ENCODE data around the gene PKNOX2.

Gene PKNOX2

DNA sequence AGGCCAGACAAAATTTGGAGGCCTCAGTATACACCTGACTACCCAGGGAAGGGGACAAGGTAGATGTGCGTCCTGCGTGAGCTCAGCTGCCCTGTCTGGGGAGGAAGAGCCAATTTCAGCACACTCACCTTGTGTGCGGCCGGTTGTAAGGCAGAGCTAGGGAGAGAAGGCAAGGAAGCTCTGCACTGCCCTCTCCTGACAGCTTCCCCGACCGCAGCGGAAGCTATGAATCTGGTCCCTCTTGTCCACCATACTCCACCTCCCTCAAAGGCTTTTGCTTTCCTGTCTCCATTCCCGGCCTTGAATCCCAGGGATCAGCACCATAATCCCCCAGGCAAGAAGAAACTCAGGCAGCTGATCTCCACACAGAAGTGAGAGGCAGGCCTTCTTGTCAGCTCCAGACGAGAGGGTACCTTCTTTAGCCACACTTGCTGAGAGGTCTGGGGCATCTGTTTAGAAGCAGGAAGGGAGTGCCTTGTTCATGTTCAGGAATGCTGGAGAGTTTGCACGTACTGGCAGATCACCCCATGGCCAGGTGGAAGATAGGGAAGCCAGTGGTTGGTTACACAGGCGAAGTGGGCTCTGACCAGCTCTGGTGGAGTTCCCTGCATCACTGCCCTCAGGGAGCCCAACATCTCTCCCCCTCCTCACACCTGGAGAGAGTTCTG, 269.0 kb downstream of the PKNOX2 start:
- peak in 1 of 2 experiments; percentile 4 for DNase-seq (ENCODE audit: low read depth in 2 of 2)

DNA sequence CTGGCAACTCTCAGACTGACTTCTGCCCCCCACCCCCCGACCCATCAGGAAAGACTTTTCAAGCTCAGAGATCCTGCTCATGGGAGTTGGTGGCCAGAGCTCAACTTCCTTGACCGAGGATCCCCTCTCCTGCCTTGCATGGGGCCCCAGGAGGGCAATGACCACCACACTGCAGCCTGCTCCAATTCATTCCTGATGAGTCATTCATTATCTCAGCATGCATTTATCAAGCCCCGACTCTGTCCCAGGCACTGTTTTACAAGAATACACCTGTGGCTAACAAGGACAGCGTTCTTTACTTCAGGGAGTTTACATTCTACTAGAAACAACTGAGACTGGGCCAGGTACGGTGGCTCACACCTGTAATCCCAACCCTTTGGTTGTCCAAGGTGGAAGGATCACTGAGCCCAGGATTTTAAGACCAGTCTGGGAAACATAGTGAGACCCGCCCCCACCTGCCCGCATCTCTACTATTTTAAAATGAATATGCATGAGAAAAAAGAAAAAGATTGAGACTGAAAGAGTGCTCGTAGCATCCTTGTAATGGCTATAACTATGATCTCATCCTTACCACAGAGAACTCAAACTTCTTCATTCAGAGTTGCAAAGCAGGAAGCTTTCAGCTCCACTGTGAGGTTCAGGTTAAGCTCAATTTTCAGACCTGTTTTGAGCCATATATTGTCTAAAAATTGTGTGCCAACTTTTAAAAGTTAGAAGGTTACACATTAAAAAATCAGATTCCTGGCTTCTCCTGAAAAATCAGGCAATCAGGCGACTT, 271.1 kb downstream of the PKNOX2 start:
- no peak for DNase-seq (ENCODE audit: low read depth in 2 of 2)

DNA sequence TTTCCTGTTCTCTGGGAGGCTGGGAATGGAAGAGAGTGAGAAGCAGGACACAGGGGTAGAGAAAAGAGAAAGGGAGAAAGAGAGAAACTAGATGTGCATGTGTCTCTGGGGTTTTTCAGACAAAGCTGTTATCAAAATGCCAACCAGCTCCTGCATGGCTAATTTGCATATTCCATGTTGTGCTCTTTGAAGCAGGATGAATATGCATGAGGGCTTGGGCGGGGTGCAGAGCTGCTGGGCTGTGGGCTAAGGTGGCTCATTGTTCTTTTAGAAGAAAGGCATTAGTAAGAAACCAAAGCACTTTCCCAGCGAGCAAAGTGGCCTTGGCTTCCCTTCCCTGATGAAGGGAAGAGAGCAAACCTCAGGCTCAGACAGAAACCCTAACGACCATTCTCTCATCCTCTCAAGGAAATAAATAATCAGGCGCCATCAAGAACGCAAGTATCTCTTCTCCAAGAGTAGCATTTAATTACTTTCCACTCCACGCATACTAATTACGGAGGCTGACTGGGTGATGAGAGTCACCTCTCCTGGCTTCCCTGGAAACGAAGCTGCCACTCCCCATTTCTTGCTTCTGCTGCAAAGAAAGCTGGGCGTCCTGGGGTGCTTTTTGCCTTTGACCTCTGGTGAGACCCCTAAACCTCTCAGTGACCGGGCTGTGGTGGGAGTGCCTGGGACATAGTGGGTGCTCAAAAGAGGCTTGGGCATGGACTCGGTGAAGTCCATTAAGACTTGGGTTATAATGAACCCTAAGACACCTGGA, 277.3 kb downstream of the PKNOX2 start:
- DNase-seq (ENCODE audit: low read depth in 2 of 2): no peak

DNA sequence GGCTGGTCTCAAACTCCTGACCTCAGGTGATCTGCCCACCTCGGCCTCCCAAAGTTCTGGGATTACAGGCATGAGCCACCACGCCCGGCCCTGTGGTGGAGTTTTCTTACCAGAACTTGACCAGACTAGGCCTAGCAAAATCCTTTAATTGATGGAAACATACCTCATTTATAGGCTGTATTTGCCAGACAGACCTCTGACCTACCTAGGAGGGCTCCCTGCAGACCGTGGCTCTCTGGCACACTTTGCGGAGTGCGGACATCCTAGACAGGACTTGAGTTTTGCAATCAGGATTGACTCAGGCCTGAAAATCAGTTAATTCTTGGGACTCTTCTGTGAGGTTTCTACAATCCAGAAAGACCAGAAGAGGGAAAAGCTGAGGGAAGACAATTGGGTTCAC, 278.4 kb downstream of the PKNOX2 start:
- no peak for DNase-seq (ENCODE audit: low read depth in 2 of 2)

DNA sequence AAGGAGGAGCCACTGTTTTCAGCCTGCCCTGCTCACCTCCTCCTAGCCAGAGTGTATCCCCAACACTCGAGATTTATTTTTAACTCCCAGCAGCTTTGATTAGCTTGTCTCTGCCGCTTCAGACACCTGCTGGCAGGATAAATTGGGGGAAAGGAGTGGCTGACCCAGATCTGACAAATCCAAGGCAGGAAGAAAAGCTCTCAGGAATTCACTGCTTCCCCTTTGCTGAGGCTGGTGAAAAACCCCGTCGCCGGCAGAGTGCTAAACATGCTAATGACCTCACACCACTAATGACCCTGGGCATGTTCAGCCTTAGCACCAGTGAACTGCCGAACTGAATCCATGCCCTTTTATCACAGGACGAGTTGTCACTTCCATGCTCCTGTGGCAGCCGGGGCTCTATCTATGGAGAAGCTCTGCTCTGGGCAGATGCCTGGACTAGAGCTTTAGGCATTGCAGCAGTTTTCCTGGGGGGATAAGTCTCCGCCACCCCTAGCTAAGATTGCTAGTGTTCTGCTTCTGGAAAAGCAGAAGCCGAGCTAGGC, 279.3 kb downstream of the PKNOX2 start:
- no peak for DNase-seq (ENCODE audit: low read depth in 2 of 2)

DNA sequence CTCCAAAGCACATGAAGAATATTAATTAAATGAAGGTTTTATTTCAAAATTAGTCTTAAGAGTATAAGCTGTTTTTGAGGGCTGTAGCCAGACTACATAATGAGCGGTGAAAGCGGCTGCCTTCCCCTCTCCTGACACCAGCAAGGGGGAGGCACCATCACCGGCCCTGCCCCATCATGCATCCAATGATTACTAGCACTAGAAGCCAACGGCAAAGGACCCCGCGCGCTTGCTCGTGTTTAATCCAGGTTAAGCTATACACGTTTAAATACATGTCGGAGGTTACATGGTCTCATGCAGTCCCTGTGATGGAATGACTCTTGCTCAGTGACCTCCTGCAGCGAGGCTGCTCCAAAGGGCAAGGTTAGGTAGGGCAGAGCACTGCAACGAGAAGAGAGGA, 281.2 kb downstream of the PKNOX2 start:
- no peak for DNase-seq (ENCODE audit: low read depth in 2 of 2)

DNA sequence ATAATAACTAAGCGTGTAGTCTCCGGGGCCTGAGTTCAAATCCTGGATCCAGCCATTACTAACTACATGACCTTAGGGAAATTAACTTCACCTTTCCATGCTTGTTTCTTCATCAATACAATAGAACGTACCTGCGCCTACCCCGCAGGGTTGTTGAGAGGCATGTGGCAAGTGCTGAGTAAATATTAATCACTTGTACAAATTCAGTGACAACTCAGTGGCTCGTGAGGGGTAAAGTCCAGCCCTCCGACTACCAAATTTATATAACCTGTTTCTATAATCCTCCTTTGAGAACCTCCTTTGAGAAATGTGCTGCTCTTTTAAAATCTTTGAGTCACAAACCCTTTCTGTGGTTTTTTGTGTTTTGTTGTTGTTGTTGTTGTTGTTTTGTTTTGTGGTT, 281.7 kb downstream of the PKNOX2 start:
- no peak for DNase-seq (ENCODE audit: low read depth in 2 of 2)

DNA sequence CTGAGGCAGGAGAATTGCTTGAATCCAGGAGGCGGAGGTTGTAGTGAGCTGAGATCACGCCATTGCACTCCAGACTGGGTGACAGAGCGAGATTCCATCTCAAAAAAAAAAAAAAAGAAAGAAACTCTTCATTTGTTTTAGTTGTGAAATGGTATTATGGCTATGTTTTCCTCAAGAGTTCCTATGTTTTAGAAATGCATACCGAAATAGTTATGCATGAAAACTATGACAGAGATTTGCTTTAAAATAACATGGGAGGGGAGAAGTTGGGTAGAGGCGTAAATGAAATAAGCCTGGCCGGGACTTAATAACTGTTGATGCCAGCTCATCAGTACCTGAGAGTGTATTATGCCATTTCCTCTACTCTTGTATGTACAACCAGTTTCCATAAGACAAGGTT, 283.2 kb downstream of the PKNOX2 start:
- no peak for DNase-seq (ENCODE audit: low read depth in 2 of 2)

DNA sequence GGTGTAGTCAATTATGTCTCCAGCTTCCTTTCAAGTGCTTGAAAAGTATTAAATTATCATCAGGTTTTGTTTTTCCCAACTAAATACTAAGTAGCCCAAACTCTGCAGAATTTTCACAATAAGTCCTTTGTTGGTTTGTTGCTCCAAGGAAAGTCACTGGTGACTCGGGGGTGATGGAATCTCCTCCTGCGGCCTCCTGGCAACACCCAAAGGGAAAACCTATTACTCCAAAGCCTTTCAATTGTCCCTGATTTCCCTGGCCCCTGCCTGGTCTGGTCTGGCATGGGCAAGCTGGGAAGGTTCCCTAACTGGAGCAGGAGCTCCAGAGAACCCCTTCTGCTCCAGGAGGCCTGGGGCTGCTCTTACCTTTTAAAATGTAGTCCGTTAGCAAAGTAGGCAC, 283.6 kb downstream of the PKNOX2 start:
- no peak for DNase-seq (ENCODE audit: low read depth in 2 of 2)

DNA sequence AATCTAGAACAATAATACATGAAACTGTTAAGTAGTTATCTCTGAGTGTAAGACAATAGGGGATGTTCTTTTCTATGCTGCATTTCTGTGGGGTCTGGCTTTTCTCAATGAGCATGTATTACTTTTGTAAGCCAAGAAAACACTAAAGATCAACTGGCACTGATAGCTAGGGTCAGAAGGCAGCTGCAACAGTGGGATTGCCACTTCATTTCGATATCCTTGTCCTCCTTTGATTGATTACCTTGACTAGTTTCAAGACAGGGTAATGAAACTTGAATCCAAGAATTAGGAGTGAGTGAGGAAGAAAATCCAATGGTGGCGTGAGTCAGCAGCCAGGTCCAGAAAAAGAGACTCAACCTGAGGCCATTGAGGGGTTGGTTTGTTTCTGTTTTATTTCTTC, 285.0 kb downstream of the PKNOX2 start:
- no peak for DNase-seq (ENCODE audit: low read depth in 2 of 2)

DNA sequence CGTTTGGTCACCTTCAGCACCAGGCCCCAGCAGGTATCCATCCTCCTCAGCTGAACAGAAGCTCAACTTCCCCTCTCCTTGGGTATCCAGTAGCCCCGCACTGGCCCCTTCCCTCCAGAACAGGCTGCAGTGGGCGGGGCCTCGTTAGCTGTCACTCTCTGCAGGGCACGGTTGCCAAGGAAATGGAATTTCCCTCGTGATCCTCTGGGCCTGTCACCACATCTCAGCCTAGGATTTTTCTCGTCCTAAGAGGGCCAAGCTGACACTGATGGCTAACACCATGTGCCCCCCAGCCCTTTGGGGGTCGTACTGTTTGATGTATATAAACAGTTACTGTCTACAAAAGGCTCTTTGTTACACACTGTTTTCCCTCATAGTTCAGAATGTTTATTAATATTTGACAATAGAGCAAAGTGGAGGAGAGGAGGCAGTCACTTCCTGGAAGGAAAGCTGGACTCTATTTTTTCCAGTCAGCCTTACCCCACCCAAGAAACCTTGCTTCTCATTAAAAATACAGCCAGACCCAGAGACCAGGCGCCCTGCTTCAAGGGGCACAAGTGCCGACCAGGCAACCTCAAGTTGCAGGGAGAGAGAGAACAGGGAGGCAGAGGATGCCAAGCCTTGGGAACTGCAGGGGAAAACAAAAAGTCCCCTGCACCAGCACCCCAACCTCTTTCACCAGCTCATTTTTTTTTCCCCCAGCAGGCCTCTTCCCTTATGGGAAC, 287.0 kb downstream of the PKNOX2 start:
- DNase-seq (ENCODE audit: low read depth in 2 of 2): no peak

DNA sequence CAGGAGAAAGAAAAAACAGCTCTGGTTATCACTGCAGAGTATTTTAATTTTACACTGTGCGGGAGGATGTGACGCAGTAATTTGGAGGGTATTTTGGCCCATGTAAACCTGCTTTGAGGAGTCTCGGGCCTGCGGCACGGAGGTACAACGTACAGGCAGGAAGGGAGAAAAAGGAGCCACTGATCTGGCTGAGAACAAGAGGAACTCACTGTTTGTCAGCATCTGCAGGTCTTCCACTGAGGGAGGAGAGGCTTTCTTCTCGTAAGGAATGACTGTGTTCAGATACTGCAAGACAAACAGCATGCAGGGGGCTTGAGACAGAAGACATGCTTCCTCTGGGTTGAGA, 287.5 kb downstream of the PKNOX2 start:
- no peak for DNase-seq (ENCODE audit: low read depth in 2 of 2)

DNA sequence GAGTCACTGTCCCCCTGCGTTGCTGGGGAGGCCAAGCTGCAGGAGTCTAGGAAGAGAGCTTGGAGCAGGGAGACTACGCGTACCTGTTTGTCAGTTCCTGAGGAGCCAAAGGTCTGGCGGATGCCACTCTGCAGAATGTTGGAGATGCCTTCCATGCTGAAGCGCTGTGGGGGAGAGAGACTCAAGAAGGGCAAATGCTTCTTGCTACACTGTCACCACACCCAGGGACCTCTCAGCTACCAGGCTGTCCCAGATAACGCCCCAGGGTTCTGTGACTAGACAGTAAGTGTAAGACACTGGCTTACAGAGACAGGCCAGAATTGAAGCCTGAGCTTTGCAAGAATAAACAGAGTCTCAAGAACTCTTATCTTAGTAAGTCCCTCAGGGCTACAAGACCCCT, 289.5 kb downstream of the PKNOX2 start:
- no peak for DNase-seq (ENCODE audit: low read depth in 2 of 2)

DNA sequence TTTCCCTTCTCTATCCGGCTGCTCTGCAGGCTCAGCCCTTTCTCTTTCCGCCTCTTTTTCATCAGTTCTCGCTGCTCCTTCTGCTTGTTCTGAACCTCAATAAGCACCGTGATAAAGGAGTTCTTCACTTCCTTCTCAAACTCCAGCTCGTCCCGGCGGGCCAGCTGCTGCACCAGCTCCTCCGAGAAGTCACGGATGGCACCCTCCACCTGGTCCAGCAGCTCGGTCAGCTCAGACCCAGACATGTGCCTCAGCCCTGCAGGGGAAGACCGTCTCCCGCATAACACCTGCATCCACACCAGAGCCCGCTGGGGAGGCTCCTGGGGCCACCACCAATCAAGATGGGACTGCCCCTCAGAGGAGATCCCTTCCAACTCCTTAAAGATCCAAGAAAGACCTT, 291.3 kb downstream of the PKNOX2 start:
- no peak for DNase-seq (ENCODE audit: low read depth in 2 of 2)

DNA sequence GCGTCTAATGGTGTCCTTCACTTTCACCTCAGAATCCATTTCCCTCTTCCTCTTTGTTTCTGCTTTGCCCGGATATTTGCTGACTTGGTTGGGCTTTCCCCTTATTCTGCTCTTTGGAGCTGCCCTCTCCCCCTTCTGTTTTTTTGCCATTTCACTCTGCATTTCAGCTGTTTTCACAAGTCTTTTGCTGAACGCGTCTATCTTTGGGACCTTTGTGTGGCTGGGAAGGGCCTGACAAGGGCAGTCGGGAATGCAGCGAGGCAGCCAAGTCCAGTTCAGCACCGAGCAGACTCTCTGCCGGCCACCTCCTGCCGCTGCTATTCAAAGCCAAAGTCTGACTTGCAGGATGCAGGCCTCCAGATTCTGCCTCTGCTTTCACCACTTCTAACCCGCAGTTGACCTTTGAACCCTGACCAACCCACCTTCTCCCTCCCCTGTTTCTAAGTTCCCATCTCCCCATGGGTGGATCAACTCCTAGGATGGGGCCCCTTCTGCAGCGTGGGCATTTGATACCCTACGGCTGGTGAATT, 293.3 kb downstream of the PKNOX2 start:
- DNase-seq (ENCODE audit: low read depth in 2 of 2): no peak

DNA sequence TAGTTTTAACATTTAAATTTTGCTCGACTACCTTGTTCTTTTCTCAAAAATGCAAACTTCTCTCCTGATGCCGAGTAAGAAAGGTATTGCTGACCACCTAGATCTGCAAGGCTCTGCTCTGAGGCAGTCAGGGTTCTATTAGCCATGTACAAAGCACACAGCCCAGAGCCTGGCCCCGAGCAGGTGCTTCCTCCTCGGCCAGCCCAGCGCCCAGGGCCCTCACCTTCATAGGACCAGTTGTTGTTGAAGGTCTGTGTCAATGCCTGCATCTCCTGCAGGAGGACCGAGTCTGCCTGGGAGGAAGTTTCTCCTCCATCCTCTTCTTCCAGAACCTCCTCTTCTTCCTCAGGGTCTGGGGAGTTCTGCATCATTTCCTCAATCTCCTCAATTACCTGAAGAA, 295.7 kb downstream of the PKNOX2 start:
- DNase-seq (ENCODE audit: low read depth in 2 of 2): no peak

DNA sequence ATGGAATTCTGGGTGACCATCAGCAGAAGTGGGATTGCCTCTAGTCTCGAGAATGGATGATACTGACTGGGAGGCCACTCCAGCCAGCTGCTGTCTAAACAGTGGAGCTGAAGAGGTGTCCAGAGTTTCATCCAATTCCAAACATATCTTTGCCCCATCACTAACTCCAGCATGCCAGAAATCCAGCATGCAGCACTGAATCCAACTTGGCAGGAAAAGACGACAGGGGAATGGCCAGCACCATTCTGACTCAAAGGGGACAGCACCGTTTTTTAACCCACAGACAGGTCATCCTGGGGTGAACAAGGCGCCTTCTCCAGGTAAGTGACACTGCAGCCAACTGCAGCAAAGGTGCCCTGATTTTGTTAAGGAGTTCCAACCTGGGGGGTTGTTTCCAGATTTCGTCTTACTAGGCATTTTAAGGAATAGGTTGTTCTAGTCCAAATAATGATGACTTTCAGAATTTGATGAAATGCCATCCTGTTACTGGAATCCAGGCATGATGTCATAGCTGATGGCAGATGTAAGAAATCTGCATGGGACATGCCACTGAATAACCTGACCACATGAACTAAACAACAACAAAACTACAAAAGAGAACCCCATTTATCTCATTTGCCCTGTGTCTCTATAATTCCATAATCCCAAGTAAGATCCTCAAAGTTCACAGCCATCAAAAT, 299.2 kb downstream of the PKNOX2 start:
- DNase-seq (ENCODE audit: low read depth in 2 of 2): no peak

DNA sequence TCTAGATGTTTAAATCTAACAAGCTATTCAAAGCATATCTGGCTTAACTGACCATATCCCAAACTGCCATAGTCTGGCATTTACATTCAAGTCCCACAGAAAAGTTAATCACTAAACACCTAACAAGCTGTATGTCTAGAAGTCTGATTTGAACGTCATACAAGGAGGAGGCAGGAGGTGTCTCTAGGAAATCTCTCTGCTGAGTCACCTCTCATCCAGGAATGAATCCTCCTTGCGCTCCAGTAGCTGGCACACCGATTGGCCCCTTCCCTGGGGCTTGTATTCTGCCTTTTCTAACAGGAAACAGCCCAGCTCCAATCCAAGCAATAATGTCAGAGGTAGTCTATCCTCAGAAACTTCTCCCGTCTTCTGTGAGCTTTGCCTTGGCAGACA, 299.7 kb downstream of the PKNOX2 start:
- no peak for DNase-seq (ENCODE audit: low read depth in 2 of 2)

DNA sequence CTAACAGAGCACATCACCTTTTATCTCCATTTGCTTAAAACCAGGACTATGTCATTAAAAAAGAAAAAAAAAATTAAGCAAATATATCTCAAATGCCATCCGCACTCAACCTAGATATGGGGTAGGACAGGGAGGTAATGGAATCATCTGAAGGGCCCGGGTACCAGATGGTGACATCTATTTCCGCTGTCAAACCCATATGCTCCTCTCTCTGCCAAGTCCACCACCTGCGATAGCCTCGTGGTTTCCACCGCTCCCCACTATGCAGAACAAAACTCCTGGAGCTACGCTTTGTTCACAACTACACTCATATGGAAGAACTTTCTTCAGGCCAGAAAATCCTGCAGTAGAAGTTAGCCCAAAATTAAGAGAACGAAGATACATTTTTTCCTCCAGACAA, 300.1 kb downstream of the PKNOX2 start:
- no peak for DNase-seq (ENCODE audit: low read depth in 2 of 2)

DNA sequence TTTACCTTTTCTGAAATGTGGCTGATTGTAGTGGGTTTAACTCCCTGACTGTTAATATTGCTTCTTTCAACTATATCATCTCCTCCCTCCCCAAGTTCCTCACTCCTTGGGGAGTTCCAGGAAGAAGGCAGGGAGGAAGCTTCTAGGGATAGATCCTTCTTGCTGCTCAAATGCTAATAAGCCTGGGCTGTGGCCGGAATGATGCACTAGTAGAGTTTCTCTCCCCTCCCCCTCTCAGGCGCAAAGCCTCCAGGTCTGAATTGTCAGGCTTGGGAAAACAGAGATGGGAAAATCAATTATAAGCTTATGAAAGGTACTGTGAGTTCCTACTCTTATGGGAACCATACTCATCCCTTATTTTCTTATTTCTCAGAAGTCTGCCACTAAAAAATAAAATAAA, 300.7 kb downstream of the PKNOX2 start:
- DNase-seq (ENCODE audit: low read depth in 2 of 2): no peak

DNA sequence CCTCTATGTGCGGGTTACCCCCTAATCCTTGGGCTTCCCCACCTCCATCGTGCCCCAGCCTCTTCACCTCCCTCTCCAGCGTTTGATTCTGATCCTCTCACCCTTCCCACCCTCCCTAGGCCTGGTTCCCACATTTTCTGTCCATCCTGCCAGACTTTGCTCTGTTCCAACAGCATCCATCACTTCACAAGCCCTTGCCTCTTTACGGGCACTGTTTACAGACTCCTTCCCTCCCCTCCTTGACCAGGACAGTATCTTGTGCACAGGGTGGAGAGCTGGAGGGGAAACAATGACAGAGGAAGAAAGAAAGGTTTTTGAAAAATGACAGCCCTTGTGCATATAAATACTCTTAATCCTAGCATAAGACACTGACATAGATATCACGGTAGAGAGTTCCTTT, 301.1 kb downstream of the PKNOX2 start:
- DNase-seq (ENCODE audit: low read depth in 2 of 2): no peak
